AG04449 (cell line): Measurements from ENCODE around the gene RAC3.

Experiments used
- CTCF ChIA-PET: fragments of 350-600 bp; formaldehyde crosslinking; extraction: SDS; loops from one replicate; lab custom pipeline; 2021; ENCODE audit warnings: antibody characterized with exemption; lab: Yijun Ruan, JAX
- POLR2A ChIA-PET: fragments of 400-600, 350-600 bp; formaldehyde crosslinking; extraction: SDS; loops from one replicate; lab custom pipeline; 2020; ENCODE audit warnings: antibody characterized with exemption, inconsistent platforms; lab: Yijun Ruan, JAX
- DNase-seq: peaks from one replicate; pipeline ENCODE4 v3.0.0-alpha.2; 2010; ENCODE audit warnings: low read depth, low spot score
- H3K4me3 ChIP-seq: 2 replicates; pipeline ENCODE4 v1.5.1; 2011; ENCODE audit warnings: low read depth, mild to moderate bottlenecking, control low read depth, low read length
- TF ChIP-seq, protein P1 (sequence below): IDR thresholded peaks from one replicate; pipeline ENCODE4 v1.5.1; 2011; ENCODE audit warnings: mild to moderate bottlenecking, moderate library complexity, low read length, control low read depth, inconsistent platforms; ENCODE audit not compliant: insufficient read depth; ENCODE audit errors: missing control alignments

Gene RAC3

GRCh38 chr17:82039695-82040299 is 8.3 kb downstream of the RAC3 start:
- TF ChIP-seq, protein P1, sequence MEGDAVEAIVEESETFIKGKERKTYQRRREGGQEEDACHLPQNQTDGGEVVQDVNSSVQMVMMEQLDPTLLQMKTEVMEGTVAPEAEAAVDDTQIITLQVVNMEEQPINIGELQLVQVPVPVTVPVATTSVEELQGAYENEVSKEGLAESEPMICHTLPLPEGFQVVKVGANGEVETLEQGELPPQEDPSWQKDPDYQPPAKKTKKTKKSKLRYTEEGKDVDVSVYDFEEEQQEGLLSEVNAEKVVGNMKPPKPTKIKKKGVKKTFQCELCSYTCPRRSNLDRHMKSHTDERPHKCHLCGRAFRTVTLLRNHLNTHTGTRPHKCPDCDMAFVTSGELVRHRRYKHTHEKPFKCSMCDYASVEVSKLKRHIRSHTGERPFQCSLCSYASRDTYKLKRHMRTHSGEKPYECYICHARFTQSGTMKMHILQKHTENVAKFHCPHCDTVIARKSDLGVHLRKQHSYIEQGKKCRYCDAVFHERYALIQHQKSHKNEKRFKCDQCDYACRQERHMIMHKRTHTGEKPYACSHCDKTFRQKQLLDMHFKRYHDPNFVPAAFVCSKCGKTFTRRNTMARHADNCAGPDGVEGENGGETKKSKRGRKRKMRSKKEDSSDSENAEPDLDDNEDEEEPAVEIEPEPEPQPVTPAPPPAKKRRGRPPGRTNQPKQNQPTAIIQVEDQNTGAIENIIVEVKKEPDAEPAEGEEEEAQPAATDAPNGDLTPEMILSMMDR: no peak
- no peak overlapping the region for H3K4me3 ChIP-seq
- no peak for DNase-seq
- POLR2A ChIA-PET: no interaction called here
- CTCF ChIA-PET: interaction anchor here (0.9 to 7.4 kb wide), 4 partner anchors 9 to 80 kb away, joined by 3 to 47 read pairs (median 23); partner anchors contain the start of genes GPS1, NOTUM and RFNG

- TF ChIP-seq, protein P1: no peak
- POLR2A ChIA-PET: no interaction called here
- no peak overlapping the region for H3K4me3 ChIP-seq
- no peak for DNase-seq
- CTCF ChIA-PET: interaction anchor here (1.0 to 7.4 kb wide), 4 partner anchors 10 to 87 kb away, joined by 3 to 47 read pairs (median 23); partner anchors contain the start of genes GPS1, NOTUM and RFNG
Measured at GRCh38 chr17:82041144-82041814, 9.8 kb downstream of the RAC3 start.

DNA sequence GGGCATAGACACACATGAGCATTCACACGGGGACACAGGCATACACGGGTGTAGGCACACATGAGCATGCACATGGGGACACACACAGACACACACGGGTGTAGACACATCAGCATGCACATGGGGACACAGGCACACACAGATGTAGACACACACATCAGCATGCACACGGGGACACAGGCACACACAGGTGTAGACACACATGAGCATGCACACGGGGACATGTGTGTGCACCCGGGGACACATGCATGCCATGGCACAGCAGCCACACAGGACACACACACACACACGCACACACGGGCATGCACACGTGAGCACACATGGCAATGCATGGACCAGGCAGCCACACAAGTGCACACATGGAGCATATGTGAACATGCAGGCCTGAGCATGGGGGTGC is 11.2 kb downstream of the RAC3 start:
- ChIA-PET POLR2A (interaction anchor here (1.0 kb wide), 1 partner anchor 12 kb away, joined by 3 read pairs; no protein-coding TSS in a partner anchor), CTCF (interaction anchor here (0.9 to 1.4 kb wide), 2 partner anchors 13 to 83 kb away, joined by 3 to 7 read pairs; no protein-coding TSS in a partner anchor)
- TF ChIP-seq, protein P1: no peak
- H3K4me3 ChIP-seq: no peak overlapping the region
- DNase-seq: no peak

DNA sequence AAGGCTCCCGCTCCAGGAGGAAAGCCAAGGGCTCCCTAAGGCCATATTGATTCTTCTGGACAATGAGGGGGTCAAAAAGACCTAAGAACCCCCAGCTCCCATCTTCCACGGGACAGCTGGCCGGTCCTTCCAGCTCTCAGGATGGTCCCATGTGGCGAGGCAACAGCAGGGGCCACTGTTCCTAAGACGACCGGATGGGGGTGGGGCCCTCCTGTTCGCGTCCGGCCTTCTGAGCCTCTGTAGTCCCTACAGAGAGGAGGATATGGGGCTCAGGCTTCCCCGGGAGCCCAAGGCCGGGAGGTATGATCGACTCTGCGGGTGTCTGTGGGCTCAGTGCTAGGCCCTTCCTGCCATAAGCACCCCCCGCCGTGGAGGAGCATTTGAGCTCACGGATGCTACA is 12.0 kb downstream of the RAC3 start:
- ChIA-PET POLR2A (interaction anchor here (1.0 kb wide), 1 partner anchor 11 kb away, joined by 3 read pairs; no protein-coding TSS in a partner anchor), CTCF (interaction anchor here (0.9 to 1.4 kb wide), 2 partner anchors 14 to 84 kb away, joined by 3 to 7 read pairs; no protein-coding TSS in a partner anchor)
- TF ChIP-seq, protein P1: no peak
- no peak for DNase-seq
- H3K4me3 ChIP-seq: no peak overlapping the region

DNA sequence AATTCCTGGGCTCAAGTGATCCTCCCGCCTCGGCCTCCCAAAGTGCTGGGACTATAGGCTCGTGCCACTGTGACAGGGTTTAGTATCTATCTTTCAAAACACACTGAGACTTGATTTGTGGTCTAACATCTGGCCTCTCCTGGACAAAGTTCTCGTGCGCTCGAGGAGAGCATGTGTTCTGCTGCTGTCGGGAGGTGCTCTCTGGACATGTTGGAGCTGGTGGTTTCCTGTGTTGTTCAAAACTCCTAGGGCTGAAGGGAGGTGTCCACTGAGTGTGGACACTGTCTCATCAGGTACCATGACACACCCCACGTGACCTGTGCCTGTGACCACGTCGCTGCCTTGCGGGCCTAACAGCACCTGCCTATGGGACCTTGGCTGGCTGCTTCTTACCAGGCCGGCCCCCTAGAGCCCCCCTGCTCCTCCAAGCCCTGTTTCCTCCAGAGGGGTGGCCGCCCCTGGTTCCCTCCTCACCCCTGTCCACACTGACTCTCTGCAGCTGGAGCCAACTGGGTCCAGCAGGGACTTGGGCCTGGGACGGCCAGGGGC is 14.5 kb downstream of the RAC3 start:
- H3K4me3 ChIP-seq: no peak overlapping the region
- POLR2A ChIA-PET: no interaction called here
- CTCF ChIA-PET: no interaction called here
- TF ChIP-seq, protein P1: no peak
- DNase-seq: no peak

DNA sequence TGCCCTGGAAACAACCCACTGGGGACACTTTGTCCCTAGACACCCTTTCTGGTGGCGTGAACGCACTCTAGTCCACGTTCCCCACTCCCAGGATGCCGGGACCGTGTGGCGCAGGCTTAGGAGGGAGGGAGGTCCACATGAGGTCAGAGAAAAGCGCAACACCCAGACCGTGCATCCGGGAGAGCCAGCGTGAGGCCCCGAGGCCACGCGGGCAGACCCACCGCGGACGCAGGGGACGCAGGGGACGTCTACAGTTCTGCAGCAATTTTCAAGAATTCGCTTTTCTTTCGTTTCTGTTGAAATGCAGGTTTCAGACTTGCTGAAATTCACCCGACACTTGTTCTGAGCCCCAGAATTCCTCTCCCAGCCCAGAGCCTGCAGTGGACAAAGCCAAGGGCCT is 15.4 kb downstream of the RAC3 start:
- DNase-seq: no peak
- H3K4me3 ChIP-seq: no peak overlapping the region
- TF ChIP-seq, protein P1: no peak
- POLR2A ChIA-PET: no interaction called here
- CTCF ChIA-PET: no interaction called here
